Heart right ventricle (tissue), 16 donors: ENCODE results near the gene MEGF11. TPM values are rescaled to one million over a fixed set of nuclear protein-coding genes. Genes with fewer than 3 reads are reported as not detected.

Experiments
- ATAC-seq, 8 donors: fragments of 200-7000 bp; cut with Tn5 transposase; one replicate each; pipeline ENCODE4 v1.9.1; 2020; ENCODE audit warnings: mild to moderate bottlenecking in 8 of 8, moderate library complexity in 8 of 8, moderate number of reproducible peaks in 1 of 8
- DNase-seq, 2 donors: peaks; one replicate each; pipeline ENCODE4 v3.0.0-alpha.2; 2020
- H3K27ac ChIP-seq, 10 donors: fragments of 200-600 bp; sonication (generic) in 2 of 10; one replicate each; pipeline versions ENCODE4 v1.5.0 to v1.8.0; 2020 to 2022; ENCODE audit warnings: mild to moderate bottlenecking in 3 of 10
- H3K27me3 ChIP-seq, 7 donors: fragments of 200-600 bp; one replicate each; pipeline ENCODE4 v1.8.0; 2021 to 2022; ENCODE audit warnings: mild to moderate bottlenecking in 2 of 7
- H3K36me3 ChIP-seq, 9 donors: fragments of 200-600 bp; sonication (generic) in 1 of 9; one replicate each; pipeline versions ENCODE4 v1.5.0 to v1.8.0; 2020 to 2022; ENCODE audit warnings: mild to moderate bottlenecking in 2 of 9
- H3K4me1 ChIP-seq, 9 donors: fragments of 200-600 bp; sonication (generic) in 1 of 9; one replicate each; pipeline versions ENCODE4 v1.5.0 to v1.8.0; 2020 to 2022; ENCODE audit warnings: mild to moderate bottlenecking in 4 of 9
- H3K4me3 ChIP-seq, 10 donors: fragments of 200-600 bp; sonication (generic) in 2 of 10; one replicate each; pipeline versions ENCODE4 v1.5.0 to v1.8.0; 2020 to 2022; ENCODE audit warnings: mild to moderate bottlenecking in 7 of 10, moderate library complexity in 2 of 10
- H3K9me3 ChIP-seq, 11 donors: fragments of 200-600 bp in 10 of 11; sonication (generic) in 2 of 11; one replicate each; pipeline versions ENCODE4 v1.5.0 to v1.8.0; 2013 to 2022; ENCODE audit warnings: mild to moderate bottlenecking in 2 of 11, control low read depth in 1 of 11, moderate library complexity in 1 of 11
- CTCF ChIP-seq, 9 donors: fragments of 200-600 bp; sonication (generic) in 2 of 9; IDR thresholded peaks; one replicate each; pipeline versions ENCODE4 v1.5.0 to v1.8.0; 2021 to 2022; ENCODE audit warnings: antibody characterized with exemption in 9 of 9, mild to moderate bottlenecking in 5 of 9, moderate library complexity in 1 of 9
- WGBS, 2 donors: extraction: QIAGEN DNeasy Blood & Tissue Kit; methylation state at CpG; one replicate each; pipeline ENCODE4 v1.1.7; 2013; ENCODE audit warnings: inconsistent platforms in 1 of 2; 5-methylcytosine and 5-hydroxymethylcytosine counted together
- intact Hi-C, 10 donors: fragments of 100-400 bp; cut with DNase I; formaldehyde crosslinking; loops; one replicate each; pipeline versions ENCODE4 v1.11.1 to v1.14.2; 2022
- polyA plus RNA-seq, 2 donors: library from polyadenylated mRNA; stranded (reverse); fragments of 200-250 nt; gene quantifications; one replicate each; pipeline ENCODE4 v1.2.3, GENCODE V29; 2013
- total RNA-seq, 10 donors: library from RNA; stranded (reverse); fragmentation: NEBNext Ultra II Directional in 3 of 10; extraction: Animal tissue kit (Norgen Biotek cat#: 25700) in 3 of 10; gene quantifications; one replicate each; pipeline versions ENCODE4 v1.2.1 to v1.2.4, GENCODE V29; 2021 to 2023
- donor health status: Arrhythmogenic right ventricular cardiomyopathy.
- donor health status: ischemic (EF 13 %, LVEDD 7.1; RV severe dilation, severe dysfunction).
- donor health status: healthy with polysubstance abuse.
- donor health status: DM: no; HTN: yes; CAD: no.
- donor health status: DM: no; HTN: no; CAD: no.
- donor health status: ischemic (EF 25% LVEDD 6.9; RV normal size, moderate dysfunction).
- donor health status: ischemic (EF 25% LVEDD 5.7; RV mildly dilated, moderate dysfunction).
- donor health status: healthy.
- donor health status: DM: yes; HTN: yes; CAD: no.
- donor health status: Ischemic cardiomyopathy.
- donor health status: ischemic (EF 35%, LVEDD 5.7; RV mildly dilated, moderate dysfunction).
- donor health status: nonischemic (EF 11% LVEDD 7.7; RV severe dilation, severe dysfunction).
- donor health status: DM: yes; HTN: yes; CAD: no.
- donor health status: PGD.
- donor health status: ischemic (EF 29% LVEDD 5.4; RV normal size, mild dysfunction).
- donor health status: nonischemic (EF 23%, LVEDD 6.1; RV moderate dilation, normal function).

Gene MEGF11
- total and polyA plus RNA-seq, 12 donors: 0.03 TPM; not detected in 11

DNA sequence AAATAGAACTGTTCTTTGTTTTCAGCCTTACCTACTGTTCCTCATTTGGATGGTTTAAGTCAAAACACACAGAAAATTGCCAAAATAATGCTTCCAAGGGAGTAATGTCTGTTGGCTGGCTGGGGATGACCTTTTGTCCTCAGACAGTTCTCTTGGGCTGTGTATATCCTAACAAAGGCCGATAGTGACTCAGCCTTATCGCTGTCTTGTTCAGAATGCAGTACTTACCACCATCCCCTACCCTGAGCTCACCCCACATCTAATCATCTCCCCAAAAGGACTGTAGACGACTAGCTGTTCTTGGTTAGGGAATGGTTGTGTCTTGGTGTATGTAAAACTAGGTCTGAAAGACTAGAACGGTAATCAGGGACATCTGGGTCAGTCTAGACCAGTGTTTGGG is 349.2 kb downstream of the MEGF11 start:
- Histone ChIP-seq H3K27me3 (no peaks in the 10 kb centered on the region), H3K4me1 (peaks cover 0 to 44% (median 14%) of the 10 kb centered on the region in 9 donors), H3K9me3 (no peaks in the 10 kb centered on the region), H3K4me3 (no peak overlapping the region), H3K36me3 (peaks cover 0 to 90% (median 30%) of the 10 kb centered on the region in 9 donors), H3K27ac (no peak overlapping the region)
- TF ChIP-seq CTCF (IDR thresholded peaks at IDR 0.05): no peak
- 62 to 63% methylated on average over 4 of the region's 4 CpGs for WGBS, 2 donors
- intact Hi-C loops: no loop called here
- DNase-seq: no peak
- ATAC-seq: no peak

DNA sequence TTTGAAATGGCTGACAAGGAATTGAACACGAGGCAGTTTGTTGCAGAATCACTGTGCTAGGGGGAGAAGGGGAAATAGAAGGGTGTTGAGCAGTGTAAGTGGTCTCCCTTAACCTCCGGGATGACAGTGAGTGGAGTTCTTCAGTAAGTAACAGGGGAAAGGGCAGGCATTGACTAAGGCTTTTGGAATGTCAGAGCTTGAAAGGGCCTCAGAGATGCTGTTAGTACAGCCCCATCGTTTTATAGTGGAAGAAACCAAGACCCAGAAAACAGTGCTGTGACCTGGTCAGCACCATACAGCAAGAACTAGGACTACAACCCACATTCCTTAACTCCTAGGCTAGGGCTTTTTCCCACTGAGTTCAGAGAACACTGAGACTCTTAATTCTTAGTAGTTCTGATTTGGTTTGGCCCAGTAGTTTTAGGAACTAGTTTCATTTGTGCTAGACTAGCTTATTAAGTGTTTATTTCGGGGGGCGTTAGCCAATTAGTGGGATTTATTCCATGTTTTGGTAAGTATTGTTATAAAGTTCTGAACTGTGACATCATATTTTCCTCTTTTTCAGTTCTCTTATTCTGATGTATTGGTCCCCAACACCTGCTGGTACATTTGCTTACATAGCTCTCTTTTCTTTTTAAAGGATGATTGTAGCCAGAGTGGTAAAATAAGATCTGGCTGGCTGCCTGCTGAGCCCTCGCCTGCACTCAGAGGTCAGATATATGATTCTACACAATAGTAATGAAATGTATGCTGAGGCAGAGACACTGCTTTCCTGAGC is 350.1 kb downstream of the MEGF11 start:
- Histone ChIP-seq H3K36me3 (peaks cover 0 to 96% (median 30%) of the 10 kb centered on the region in 9 donors), H3K9me3 (no peaks in the 10 kb centered on the region), H3K4me3 (no peak overlapping the region), H3K4me1 (peaks cover 0 to 46% (median 14%) of the 10 kb centered on the region in 9 donors), H3K27me3 (no peaks in the 10 kb centered on the region), H3K27ac (no peak overlapping the region)
- DNase-seq: no peak
- TF ChIP-seq CTCF (IDR thresholded peaks at IDR 0.05): no peak
- intact Hi-C loops: loop anchor here in 2 of 10 donors (2.0 kb wide), 1 partner anchor 33 kb away; no protein-coding TSS in a partner anchor
- ATAC-seq: no peak
- WGBS, 2 donors: 72 to 74% methylated on average over 6 of the region's 6 CpGs

GRCh38 chr15:65902373-65902772 is 351.2 kb downstream of the MEGF11 start:
- DNase-seq: peak in 1 of 2 donors; percentile 34
- ATAC-seq: peak; percentile 69 to 92 (median 84)
- Histone ChIP-seq H3K27me3 (no peaks in the 10 kb centered on the region), H3K27ac (peak overlapping the region in 1 of 10 donors; percentile 13), H3K9me3 (no peaks in the 10 kb centered on the region), H3K4me1 (peaks cover 0 to 46% (median 14%) of the 10 kb centered on the region in 9 donors), H3K36me3 (peaks cover 0 to 99% (median 27%) of the 10 kb centered on the region in 9 donors), H3K4me3 (no peak overlapping the region)
- intact Hi-C loops: loop anchor here in 2 of 10 donors (2.0 kb wide), 1 partner anchor 32 kb away; no protein-coding TSS in a partner anchor
- TF ChIP-seq CTCF (IDR thresholded peaks at IDR 0.05): no peak
- 89 to 93% methylated on average over 1 of the region's 1 CpG for WGBS, 2 donors

- ATAC-seq (peak in 1 of 8 donors; percentile 7), DNase-seq (no peak)
- 87 to 89% methylated on average over 3 of the region's 3 CpGs for WGBS, 2 donors
- Histone ChIP-seq H3K4me1 (peaks cover 0 to 46% (median 14%) of the 10 kb centered on the region in 9 donors), H3K27me3 (no peaks in the 10 kb centered on the region), H3K27ac (peak overlapping the region in 1 of 10 donors; percentile 35), H3K36me3 (peaks cover 0 to 99% (median 21%) of the 10 kb centered on the region in 9 donors), H3K4me3 (no peak overlapping the region), H3K9me3 (no peaks in the 10 kb centered on the region)
- intact Hi-C loops: loop anchor here in 2 of 10 donors (2.0 kb wide), 1 partner anchor 31 kb away; no protein-coding TSS in a partner anchor
- TF ChIP-seq CTCF (IDR thresholded peaks at IDR 0.05): no peak
Measured at GRCh38 chr15:65901836-65902235, 351.7 kb downstream of the MEGF11 start.
